Uterus (tissue), 2 donors: Measurements from ENCODE around the gene TRPV6.

ENCODE experiments used
- POLR2A ChIP-seq, 2 donors: fragments of 450-650 bp; IDR thresholded peaks; one replicate each; pipeline ENCODE4 v1.6.1; 2016; ENCODE audit warnings: antibody characterized with exemption in 2 of 2, mild to moderate bottlenecking in 1 of 2, moderate library complexity in 1 of 2
- TF ChIP-seq, protein P1 (sequence below), 4 experiments: fragments of 200-600 bp in 2 of 4; fragments of 450-650 bp in 2 of 4; sonication (generic) in 2 of 4; IDR thresholded peaks; one replicate each; pipeline ENCODE4 v1.5.1; 2016 to 2019; ENCODE audit warnings: antibody characterized with exemption in 4 of 4, mild to moderate bottlenecking in 2 of 4, moderate library complexity in 1 of 4

DNA sequence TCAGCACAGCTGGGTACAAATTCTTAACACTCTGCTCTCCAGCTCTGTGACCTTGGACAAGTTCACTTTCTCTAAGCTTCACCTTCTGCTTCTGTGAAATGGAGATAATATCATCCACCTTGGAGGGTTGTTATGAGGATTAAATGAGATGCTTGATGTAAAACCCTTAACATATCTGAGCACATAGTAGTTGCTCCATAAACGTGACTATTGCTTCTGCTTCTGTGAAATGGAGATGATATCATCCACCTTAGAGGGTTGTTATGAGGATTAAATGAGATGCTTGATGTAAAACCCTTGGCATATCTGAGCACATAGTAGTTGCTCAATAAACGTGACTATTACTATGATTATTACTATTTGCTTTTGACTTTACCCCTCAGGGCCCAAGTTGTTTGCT, 16.1 kb downstream of the TRPV6 start:
- TF ChIP-seq, protein P1, sequence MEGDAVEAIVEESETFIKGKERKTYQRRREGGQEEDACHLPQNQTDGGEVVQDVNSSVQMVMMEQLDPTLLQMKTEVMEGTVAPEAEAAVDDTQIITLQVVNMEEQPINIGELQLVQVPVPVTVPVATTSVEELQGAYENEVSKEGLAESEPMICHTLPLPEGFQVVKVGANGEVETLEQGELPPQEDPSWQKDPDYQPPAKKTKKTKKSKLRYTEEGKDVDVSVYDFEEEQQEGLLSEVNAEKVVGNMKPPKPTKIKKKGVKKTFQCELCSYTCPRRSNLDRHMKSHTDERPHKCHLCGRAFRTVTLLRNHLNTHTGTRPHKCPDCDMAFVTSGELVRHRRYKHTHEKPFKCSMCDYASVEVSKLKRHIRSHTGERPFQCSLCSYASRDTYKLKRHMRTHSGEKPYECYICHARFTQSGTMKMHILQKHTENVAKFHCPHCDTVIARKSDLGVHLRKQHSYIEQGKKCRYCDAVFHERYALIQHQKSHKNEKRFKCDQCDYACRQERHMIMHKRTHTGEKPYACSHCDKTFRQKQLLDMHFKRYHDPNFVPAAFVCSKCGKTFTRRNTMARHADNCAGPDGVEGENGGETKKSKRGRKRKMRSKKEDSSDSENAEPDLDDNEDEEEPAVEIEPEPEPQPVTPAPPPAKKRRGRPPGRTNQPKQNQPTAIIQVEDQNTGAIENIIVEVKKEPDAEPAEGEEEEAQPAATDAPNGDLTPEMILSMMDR (IDR thresholded peaks at IDR 0.05): no peak
- TF ChIP-seq POLR2A (IDR thresholded peaks at IDR 0.05): no peak
